CD8-positive, alpha-beta memory T cell (primary cell): ENCODE results near the gene PEX6. TPM values are rescaled to one million over a fixed set of nuclear protein-coding genes. Genes with fewer than 3 reads are reported as not detected.
"Not testable (repeated sequence)": the region's sequence is repeated elsewhere in the genome, so short reads cannot be mapped to it uniquely, and the experiment has no call there.

ENCODE experiments used
- CTCF ChIA-PET: fragments of 350-600 bp; sonication (Branson Sonifier 250); formaldehyde crosslinking; loops from one replicate; lab custom pipeline; 2021; ENCODE audit warnings: antibody characterized with exemption; lab: Charles Lee
- POLR2A ChIA-PET: fragments of 350-600 bp; sonication (Branson Sonifier 250); formaldehyde crosslinking; loops from one replicate; lab custom pipeline; 2021; ENCODE audit warnings: antibody characterized with exemption; lab: Charles Lee
- DNase-seq, 5 donors: peaks; one replicate each; pipeline versions ENCODE4 v3.0.0 to v3.0.0-alpha.2; 2020 to 2022; ENCODE audit warnings: mixed read lengths in 1 of 5
- H3K27ac ChIP-seq: one replicate; pipeline ENCODE4 v1.7.0; 2013; ENCODE audit warnings: low read depth, mild to moderate bottlenecking, low read length, moderate library complexity
- H3K27me3 ChIP-seq: 2 replicates; pipeline ENCODE4 v1.7.0; 2013; ENCODE audit warnings: low read length, mild to moderate bottlenecking; ENCODE audit not compliant: insufficient read depth, poor library complexity, severe bottlenecking
- H3K36me3 ChIP-seq: 2 replicates; pipeline ENCODE4 v1.7.0; 2013; ENCODE audit warnings: mild to moderate bottlenecking, low read length, moderate library complexity; ENCODE audit not compliant: insufficient read depth
- H3K4me1 ChIP-seq: 2 replicates; pipeline ENCODE4 v1.7.0; 2013; ENCODE audit warnings: mild to moderate bottlenecking, low read length, moderate library complexity; ENCODE audit not compliant: insufficient read depth
- H3K4me3 ChIP-seq: 2 replicates; pipeline ENCODE4 v1.7.0; 2013; ENCODE audit warnings: mild to moderate bottlenecking, low read length
- H3K9me3 ChIP-seq: 2 replicates; pipeline ENCODE4 v1.7.0; 2013; ENCODE audit warnings: mild to moderate bottlenecking, low read length
- H3K27ac Mint-ChIP-seq, 8 donors: one replicate each; pipeline ENCODE4 v1.8.0; 2020 to 2021; ENCODE audit warnings: mixed read lengths in 8 of 8, mild to moderate bottlenecking in 6 of 8, inconsistent platforms in 3 of 8, moderate library complexity in 3 of 8
- H3K27me3 Mint-ChIP-seq, 2 donors: one replicate each; pipeline ENCODE4 v1.8.0; 2020 to 2021; ENCODE audit warnings: mixed read lengths in 2 of 2, mild to moderate bottlenecking in 1 of 2, moderate library complexity in 1 of 2
- H3K36me3 Mint-ChIP-seq, 3 donors: one replicate each; pipeline ENCODE4 v1.8.0; 2020 to 2021; ENCODE audit warnings: mixed read lengths in 3 of 3, inconsistent platforms in 1 of 3, mild to moderate bottlenecking in 1 of 3
- H3K4me1 Mint-ChIP-seq, 3 donors: one replicate each; pipeline ENCODE4 v1.8.0; 2020 to 2021; ENCODE audit warnings: mixed read lengths in 3 of 3, inconsistent platforms in 1 of 3, mild to moderate bottlenecking in 1 of 3
- H3K4me3 Mint-ChIP-seq, 7 donors: one replicate each; pipeline ENCODE4 v1.8.0; 2020 to 2021; ENCODE audit warnings: mixed read lengths in 7 of 7, mild to moderate bottlenecking in 6 of 7, moderate library complexity in 4 of 7, inconsistent platforms in 2 of 7
- H3K9me3 Mint-ChIP-seq, 5 donors: one replicate each; pipeline ENCODE4 v1.8.0; 2020 to 2022; ENCODE audit warnings: mixed read lengths in 5 of 5, mild to moderate bottlenecking in 3 of 5, moderate library complexity in 2 of 5, inconsistent platforms in 1 of 5
- polyA plus RNA-seq: library from polyadenylated mRNA; unstranded; fragments of 300-500 nt; fragmentation: Illumina TruSeq; gene quantifications from one replicate; pipeline ENCODE4 v1.2.3, GENCODE V29; 2021
- total RNA-seq, 2 experiments: library from RNA; stranded (reverse); gene quantifications; one replicate each; pipeline ENCODE4 v1.2.3, GENCODE V29; 2021

Gene PEX6
- total and polyA plus RNA-seq, 3 experiments from 2014 or later = 14.6 to 20.6 (median 19.2) TPM

GRCh38 chr6:43012364-43012763, 33.4 kb upstream of the PEX6 start:
- H3K9me3 Mint-ChIP-seq = no peaks in the 10 kb centered on the region
- Histone ChIP-seq H3K27ac (no peak overlapping the region), H3K4me1 (peaks cover 41% of the 10 kb centered on the region), H3K4me3 (no peak overlapping the region), H3K36me3 (peaks cover 40% of the 10 kb centered on the region), H3K9me3 (no peaks in the 10 kb centered on the region), H3K27me3 (no peaks in the 10 kb centered on the region)
- peaks cover 0 to 2% of the 10 kb centered on the region in 2 donors for H3K27me3 Mint-ChIP-seq
- H3K4me1 Mint-ChIP-seq = peaks cover 42 to 60% (median 49%) of the 10 kb centered on the region in 3 donors
- DNase-seq = no peak
- peak overlapping the region in 7 of 8 donors; percentile 51 to 97 (median 91) for H3K27ac Mint-ChIP-seq
- H3K4me3 Mint-ChIP-seq = peak overlapping the region; percentile 86 to 96 (median 90)
- ChIA-PET CTCF (interaction anchor here (0.7 to 3.2 kb wide), 2 partner anchors 47 to 131 kb away, joined by 3 to 17 read pairs; partner anchors contain the start of genes KLC4 and MRPL2), POLR2A (interaction anchor here (0.5 to 3.4 kb wide), 6 partner anchors 28 to 260 kb away, joined by 3 to 24 read pairs (median 4); partner anchors contain the start of genes KLC4, MRPL2, PEX6 and PPP2R5D)
- H3K36me3 Mint-ChIP-seq = peaks cover 0 to 75% (median 5%) of the 10 kb centered on the region in 3 donors

- ChIA-PET CTCF (interaction anchor here (1.1 to 1.8 kb wide), 2 partner anchors 53 to 133 kb away, joined by 3 to 8 read pairs; no protein-coding TSS in a partner anchor), POLR2A (interaction anchor here (1.2 kb wide), 1 partner anchor 82 kb away, joined by 4 read pairs; the partner anchor contains the start of gene CNPY3)
- Histone ChIP-seq H3K27me3 (no peaks in the 10 kb centered on the region), H3K27ac (no peak overlapping the region), H3K4me3 (no peak overlapping the region), H3K4me1 (peaks cover 29% of the 10 kb centered on the region), H3K36me3 (peaks cover 47% of the 10 kb centered on the region), H3K9me3 (no peaks in the 10 kb centered on the region)
- Mint-ChIP-seq H3K9me3 (no peaks in the 10 kb centered on the region), H3K27me3 (peaks cover 0 to 2% of the 10 kb centered on the region in 2 donors), H3K4me1 (peaks cover 38 to 50% (median 41%) of the 10 kb centered on the region in 3 donors), H3K4me3 (peak overlapping the region in 4 of 7 donors; percentile 27 to 81 (median 52)), H3K36me3 (peaks cover 0 to 78% (median 5%) of the 10 kb centered on the region in 3 donors), H3K27ac (peak overlapping the region in 6 of 8 donors; percentile 19 to 80 (median 53))
- DNase-seq = no peak
These were observed 32.2 kb upstream of the PEX6 start for GRCh38 chr6:43011207-43011606.

- Mint-ChIP-seq H3K27ac (peak overlapping the region in 5 of 8 donors; percentile 19 to 88 (median 58)), H3K9me3 (no peaks in the 10 kb centered on the region), H3K4me1 (peaks cover 25 to 36% (median 28%) of the 10 kb centered on the region in 3 donors), H3K27me3 (peaks cover 0 to 2% of the 10 kb centered on the region in 2 donors), H3K4me3 (peak overlapping the region in 1 of 7 donors; percentile 32), H3K36me3 (peaks cover 0 to 80% (median 7%) of the 10 kb centered on the region in 3 donors)
- no peak overlapping the region for H3K27ac ChIP-seq
- CTCF ChIA-PET = interaction anchor here (1.4 to 2.2 kb wide), 2 partner anchors 25 to 135 kb away, joined by 7 to 10 read pairs; partner anchors contain the start of gene PPP2R5D
- no peak overlapping the region for H3K4me3 ChIP-seq
- no peaks in the 10 kb centered on the region for H3K9me3 ChIP-seq
- POLR2A ChIA-PET = no interaction called here
- H3K4me1 ChIP-seq = peaks cover 14% of the 10 kb centered on the region
- peak in 2 of 5 donors; percentile 12 to 34 for DNase-seq
- no peaks in the 10 kb centered on the region for H3K27me3 ChIP-seq
- H3K36me3 ChIP-seq = peaks cover 47% of the 10 kb centered on the region
These were observed 30.1 kb upstream of the PEX6 start for GRCh38 chr6:43009124-43009523.

- Histone ChIP-seq H3K36me3 (peaks cover 44% of the 10 kb centered on the region), H3K9me3 (no peaks in the 10 kb centered on the region), H3K27ac (no peak overlapping the region), H3K27me3 (no peaks in the 10 kb centered on the region), H3K4me3 (no peak overlapping the region), H3K4me1 (no peaks in the 10 kb centered on the region)
- Mint-ChIP-seq H3K4me1 (peaks cover 7 to 16% (median 8%) of the 10 kb centered on the region in 3 donors), H3K27ac (peak overlapping the region in 1 of 8 donors; percentile 72), H3K9me3 (no peaks in the 10 kb centered on the region), H3K36me3 (peaks cover 0 to 71% (median 7%) of the 10 kb centered on the region in 3 donors), H3K27me3 (no peaks in the 10 kb centered on the region), H3K4me3 (no peak overlapping the region)
- ChIA-PET CTCF (interaction anchor here (1.3 kb wide), 1 partner anchor 137 kb away, joined by 4 read pairs; no protein-coding TSS in a partner anchor), POLR2A (no interaction called here)
- DNase-seq = no peak
These were observed 28.1 kb upstream of the PEX6 start for GRCh38 chr6:43007126-43007525.

GRCh38 chr6:43006251-43006650, 27.3 kb upstream of the PEX6 start:
- Mint-ChIP-seq H3K27me3 (no peaks in the 10 kb centered on the region), H3K4me1 (peaks cover 0 to 8% (median 1%) of the 10 kb centered on the region in 3 donors), H3K9me3 (no peaks in the 10 kb centered on the region), H3K4me3 (no peak overlapping the region), H3K36me3 (peaks cover 0 to 63% (median 7%) of the 10 kb centered on the region in 3 donors), H3K27ac (no peak overlapping the region)
- POLR2A ChIA-PET = interaction anchor here (0.6 kb wide), 1 partner anchor 77 kb away, joined by 3 read pairs; the partner anchor contains the start of gene CNPY3
- H3K36me3 ChIP-seq = peaks cover 39% of the 10 kb centered on the region
- no peaks in the 10 kb centered on the region for H3K4me1 ChIP-seq
- no peaks in the 10 kb centered on the region for H3K27me3 ChIP-seq
- H3K27ac ChIP-seq = no peak overlapping the region
- H3K4me3 ChIP-seq = no peak overlapping the region
- no peaks in the 10 kb centered on the region for H3K9me3 ChIP-seq
- DNase-seq = no peak
- CTCF ChIA-PET = interaction anchor here (1.3 kb wide), 1 partner anchor 138 kb away, joined by 4 read pairs; no protein-coding TSS in a partner anchor

- no peak for DNase-seq
- no peaks in the 10 kb centered on the region for H3K9me3 Mint-ChIP-seq
- H3K4me1 ChIP-seq = no peaks in the 10 kb centered on the region
- CTCF ChIA-PET = interaction anchor here (0.6 to 1.3 kb wide), 2 partner anchors 138 to 228 kb away, joined by 3 to 4 read pairs; no protein-coding TSS in a partner anchor
- H3K4me3 ChIP-seq = no peak overlapping the region
- peaks cover 39% of the 10 kb centered on the region for H3K36me3 ChIP-seq
- H3K27ac ChIP-seq = no peak overlapping the region
- H3K27me3 ChIP-seq = no peaks in the 10 kb centered on the region
- POLR2A ChIA-PET = interaction anchor here (0.6 kb wide), 1 partner anchor 76 kb away, joined by 3 read pairs; the partner anchor contains the start of gene CNPY3
- H3K4me1 Mint-ChIP-seq = peaks cover 0 to 8% (median 1%) of the 10 kb centered on the region in 3 donors
- H3K4me3 Mint-ChIP-seq = no peak overlapping the region
- H3K36me3 Mint-ChIP-seq = peaks cover 0 to 59% (median 7%) of the 10 kb centered on the region in 3 donors
- H3K9me3 ChIP-seq = no peaks in the 10 kb centered on the region
- no peaks in the 10 kb centered on the region for H3K27me3 Mint-ChIP-seq
- peak overlapping the region in 2 of 8 donors; percentile 54 to 61 for H3K27ac Mint-ChIP-seq
These were observed 26.9 kb upstream of the PEX6 start for GRCh38 chr6:43005844-43006243.

- no peak overlapping the region for H3K27ac ChIP-seq
- no peaks in the 10 kb centered on the region for H3K9me3 ChIP-seq
- H3K9me3 Mint-ChIP-seq = no peaks in the 10 kb centered on the region
- H3K27me3 Mint-ChIP-seq = no peaks in the 10 kb centered on the region
- H3K4me3 Mint-ChIP-seq = no peak overlapping the region
- H3K27me3 ChIP-seq = no peaks in the 10 kb centered on the region
- no peaks in the 10 kb centered on the region for H3K4me1 ChIP-seq
- CTCF ChIA-PET = no interaction called here
- H3K4me1 Mint-ChIP-seq = peaks cover 0 to 9% (median 3%) of the 10 kb centered on the region in 3 donors
- peaks cover 0 to 27% (median 3%) of the 10 kb centered on the region in 3 donors for H3K36me3 Mint-ChIP-seq
- H3K27ac Mint-ChIP-seq = no peak overlapping the region
- H3K4me3 ChIP-seq = no peak overlapping the region
- peaks cover 5% of the 10 kb centered on the region for H3K36me3 ChIP-seq
- POLR2A ChIA-PET = no interaction called here
- no peak for DNase-seq
These were observed 22.9 kb upstream of the PEX6 start for GRCh38 chr6:43001843-43002242.

GRCh38 chr6:42998205-42998604, 19.2 kb upstream of the PEX6 start:
- H3K27ac Mint-ChIP-seq, H3K4me1 ChIP-seq, CTCF ChIA-PET, H3K4me3 ChIP-seq, DNase-seq, H3K27ac ChIP-seq, H3K27me3 Mint-ChIP-seq, H3K9me3 Mint-ChIP-seq, H3K9me3 ChIP-seq, H3K4me3 Mint-ChIP-seq, H3K27me3 ChIP-seq, H3K36me3 ChIP-seq, POLR2A ChIA-PET: not testable (repeated sequence)
- Mint-ChIP-seq H3K36me3 (peaks cover 0 to 24% (median 2%) of the 10 kb centered on the region in 3 donors), H3K4me1 (peaks cover 10 to 19% (median 10%) of the 10 kb centered on the region in 3 donors)
